Stimulated activated CD4-positive, alpha-beta T cell treated with anti-CD3 and anti-CD28 coated beads, Interleukin-1b, Interleukin-23, amount 100 ng/mL, for 48 hours (primary cell): Measurements from ENCODE around the gene NEU4.
"Not testable (repeated sequence)": the region's sequence is repeated elsewhere in the genome, so short reads cannot be mapped to it uniquely, and the experiment has no call there.

Experiments
- DNase-seq: peaks from one replicate; pipeline ENCODE4 v3.0.0-alpha.2; 2020

NEU4 gene

GRCh38 chr2:241799522-241800197 lies 9.3 kb upstream of the NEU4 start:
- DNase-seq, result no peak

GRCh38 chr2:241800198-241800903 lies 8.6 kb upstream of the NEU4 start:
- not testable (repeated sequence) for DNase-seq

- no peak for DNase-seq
Measured at GRCh38 chr2:241801611-241802420, 7.2 kb upstream of the NEU4 start.

- DNase-seq, result no peak
Measured at GRCh38 chr2:241802421-241803318, 6.3 kb upstream of the NEU4 start.

DNA sequence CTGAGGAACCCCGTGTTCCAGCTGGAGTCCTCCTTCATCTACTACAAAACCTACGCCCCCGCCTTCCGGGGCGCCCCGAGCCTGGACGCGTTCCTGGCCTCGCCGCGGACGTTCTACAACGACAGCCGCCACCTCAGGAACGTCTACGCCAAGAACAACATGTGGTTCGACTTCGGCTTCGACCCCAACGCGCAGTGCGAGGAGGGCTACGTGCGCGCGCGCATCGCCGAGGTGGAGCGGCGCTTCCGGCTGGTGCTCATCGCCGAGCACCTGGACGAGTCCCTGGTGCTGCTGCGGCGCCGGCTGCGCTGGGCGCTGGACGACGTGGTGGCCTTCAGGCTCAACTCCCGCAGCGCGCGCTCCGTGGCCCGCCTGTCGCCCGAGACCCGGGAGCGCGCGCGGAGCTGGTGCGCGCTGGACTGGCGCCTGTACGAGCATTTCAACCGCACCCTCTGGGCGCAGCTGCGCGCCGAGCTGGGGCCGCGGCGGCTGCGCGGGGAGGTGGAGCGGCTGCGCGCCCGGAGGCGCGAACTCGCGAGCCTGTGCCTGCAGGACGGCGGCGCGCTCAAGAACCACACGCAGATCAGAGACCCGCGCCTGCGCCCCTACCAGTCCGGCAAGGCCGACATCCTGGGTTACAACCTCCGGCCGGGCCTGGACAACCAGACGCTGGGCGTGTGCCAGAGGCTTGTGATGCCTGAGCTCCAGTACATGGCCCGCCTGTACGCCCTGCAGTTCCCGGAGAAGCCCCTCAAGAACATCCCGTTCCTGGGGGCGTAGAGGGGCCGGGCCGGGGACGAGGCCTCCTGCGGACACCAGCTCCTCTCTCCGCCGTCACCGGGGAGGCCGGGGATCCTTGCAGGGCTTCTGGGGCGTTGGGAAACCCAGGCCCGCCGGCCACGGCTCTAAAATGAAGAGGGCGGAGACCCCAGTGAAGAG lies 5.3 kb upstream of the NEU4 start:
- DNase-seq, result peak; percentile 36

DNA sequence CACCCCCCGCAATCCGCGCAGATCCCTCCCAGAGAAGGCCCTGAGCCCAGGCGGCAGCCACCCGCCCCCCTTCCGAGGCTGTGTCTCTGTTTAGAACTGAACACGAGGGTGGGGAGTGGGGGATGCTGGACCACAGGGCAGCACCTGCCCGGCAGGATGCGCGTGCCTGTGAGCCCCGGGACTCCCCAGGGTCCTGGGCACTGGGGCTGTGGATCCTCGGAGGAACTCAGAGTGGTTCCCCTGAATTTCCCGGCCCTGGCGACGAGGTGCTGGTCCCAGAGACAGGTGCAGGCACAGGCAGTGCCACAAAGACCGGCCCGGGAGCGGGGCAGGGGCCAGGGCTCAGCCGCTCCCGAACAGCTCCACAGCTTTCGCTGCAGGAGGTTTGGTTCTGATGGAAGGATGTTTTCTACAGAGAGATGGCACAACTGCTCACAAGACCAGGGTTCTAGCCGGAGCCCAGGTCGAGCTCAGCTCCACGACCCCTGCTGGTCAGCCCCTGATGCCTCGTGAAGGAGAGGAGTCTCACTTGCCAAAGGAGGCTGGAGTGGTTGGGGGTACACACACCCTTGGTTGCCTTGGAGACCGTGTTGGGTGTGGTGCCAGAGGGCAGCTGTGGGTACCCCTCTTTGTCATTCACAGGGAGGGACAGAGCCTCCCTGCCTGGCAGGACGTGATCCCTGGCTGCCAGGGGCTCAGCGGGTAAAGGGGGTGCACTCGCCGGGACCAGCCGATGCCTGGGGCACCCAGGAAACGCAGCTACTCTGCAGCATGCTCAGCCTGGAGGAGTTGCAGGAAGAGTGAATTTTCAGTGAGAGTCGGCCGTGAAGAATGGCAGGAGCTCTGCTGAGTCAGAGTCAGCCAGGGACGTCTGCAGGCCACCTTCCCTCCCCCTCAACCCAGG lies 4.4 kb upstream of the NEU4 start:
- DNase-seq, result no peak

- DNase-seq, result not testable (repeated sequence)
Measured at GRCh38 chr2:241806217-241806616, 2.8 kb upstream of the NEU4 start.

DNA sequence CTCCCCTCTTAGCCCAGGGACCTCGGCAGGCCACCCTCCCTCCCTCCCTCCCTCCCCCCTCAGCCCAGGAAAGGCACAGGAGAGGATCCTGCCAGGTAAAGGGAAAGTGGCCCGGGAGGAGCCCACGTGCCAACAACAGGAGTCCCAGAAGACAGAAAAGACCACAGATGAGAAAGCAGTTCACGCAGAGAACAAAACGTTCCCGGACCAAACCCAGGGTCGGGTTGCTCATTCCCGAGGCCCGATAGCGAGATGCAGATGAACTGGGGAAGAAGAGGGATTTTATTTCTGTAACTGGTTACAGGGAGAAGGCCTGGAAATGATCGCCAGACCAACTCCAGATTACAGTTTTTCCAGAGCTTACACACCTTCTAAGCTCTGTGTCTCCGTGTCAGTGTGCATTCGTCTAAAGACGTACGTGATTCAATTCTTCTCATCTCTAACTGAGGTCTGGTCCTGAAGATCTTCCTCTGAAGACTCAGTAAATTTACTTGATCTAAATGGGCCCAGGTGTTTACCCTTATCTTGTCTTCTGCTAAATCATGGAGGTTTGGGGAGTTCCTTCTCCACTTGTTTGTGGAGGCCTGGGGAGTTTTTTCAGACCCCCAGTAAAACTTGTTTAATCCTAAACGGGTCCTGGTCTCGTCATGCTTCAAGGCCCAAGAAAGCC lies 807 bp upstream of the NEU4 start:
- no peak for DNase-seq

GRCh38 chr2:241809383-241810306 lies 652 bp downstream of the NEU4 start:
- no peak for DNase-seq

- DNase-seq, result no peak
Measured at GRCh38 chr2:241810307-241811200, 1.6 kb downstream of the NEU4 start.

DNA sequence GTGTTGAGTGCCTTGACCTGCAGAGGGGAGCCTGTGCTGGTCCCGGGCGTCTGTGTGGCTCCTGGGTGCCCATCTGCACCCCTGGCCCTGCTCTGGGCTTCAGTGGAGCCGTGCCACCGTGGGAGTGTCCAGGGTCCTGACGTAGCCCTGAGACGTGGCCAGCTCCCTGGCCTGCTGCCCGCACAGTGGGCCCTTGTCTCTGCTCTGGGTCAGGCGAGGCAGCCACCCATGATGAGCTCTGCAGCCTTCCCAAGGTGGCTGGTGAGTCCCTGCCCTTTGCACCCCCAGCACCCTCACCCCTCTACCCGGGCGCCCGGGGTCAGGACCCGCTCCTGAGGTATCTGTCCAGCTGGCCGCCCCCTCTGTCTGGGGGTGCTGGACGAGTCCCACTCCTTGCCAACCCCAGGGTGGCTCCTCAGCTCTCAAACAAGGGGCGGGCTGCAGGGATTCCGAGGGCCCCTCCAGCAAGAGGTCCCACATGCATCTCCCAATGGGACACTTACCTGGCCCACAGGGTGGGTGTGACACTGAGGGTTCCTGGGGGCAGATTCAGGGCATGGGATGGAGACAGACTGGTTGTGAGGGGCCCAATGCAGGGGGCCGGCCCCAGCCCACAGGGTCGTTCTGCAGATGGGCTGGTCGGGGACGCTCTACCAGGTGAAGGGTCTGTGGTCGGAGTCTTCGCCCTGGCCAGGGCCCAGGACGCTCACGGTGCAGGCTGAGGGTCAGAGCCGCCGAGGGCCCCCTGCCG lies 2.4 kb downstream of the NEU4 start:
- DNase-seq, result no peak

- no peak for DNase-seq
Measured at GRCh38 chr2:241811952-241812729, 3.1 kb downstream of the NEU4 start.

- DNase-seq, result no peak
Measured at GRCh38 chr2:241812730-241813643, 4.0 kb downstream of the NEU4 start.

GRCh38 chr2:241813644-241814392 lies 4.8 kb downstream of the NEU4 start:
- DNase-seq, result no peak
